ENCODE measurements around the gene NR6A1.

The NR6A1 gene

DNA sequence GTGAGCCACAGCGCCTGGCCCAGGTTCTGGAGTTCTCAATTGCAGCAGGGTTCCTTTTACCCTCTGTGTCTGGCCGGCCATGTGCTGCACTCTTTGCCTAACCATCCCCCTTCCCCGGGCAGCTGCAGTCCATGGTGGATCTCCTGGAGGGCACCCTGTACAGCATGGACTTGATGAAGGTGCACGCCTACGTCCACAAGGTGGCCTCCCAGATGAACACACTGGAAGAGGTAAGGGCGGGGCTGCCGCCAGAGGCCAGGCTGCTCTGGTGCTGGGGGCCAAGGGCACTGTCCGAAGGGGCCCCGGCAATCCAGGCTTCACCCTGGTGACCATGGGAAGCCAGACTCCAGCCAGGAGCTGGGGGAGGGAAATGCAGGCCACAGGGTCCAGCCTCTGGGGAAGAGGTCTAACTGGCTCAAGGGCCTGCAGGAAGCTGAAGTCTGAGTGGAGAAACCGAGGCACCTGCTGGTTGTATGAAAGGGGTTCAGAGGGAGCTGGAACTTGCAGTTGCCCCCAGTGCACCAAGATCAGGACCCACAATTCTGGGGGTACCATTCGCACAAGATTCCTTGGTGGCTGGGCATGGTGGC lies 23.9 kb upstream of the NR6A1 start:
- no peak for DNase-seq

DNA sequence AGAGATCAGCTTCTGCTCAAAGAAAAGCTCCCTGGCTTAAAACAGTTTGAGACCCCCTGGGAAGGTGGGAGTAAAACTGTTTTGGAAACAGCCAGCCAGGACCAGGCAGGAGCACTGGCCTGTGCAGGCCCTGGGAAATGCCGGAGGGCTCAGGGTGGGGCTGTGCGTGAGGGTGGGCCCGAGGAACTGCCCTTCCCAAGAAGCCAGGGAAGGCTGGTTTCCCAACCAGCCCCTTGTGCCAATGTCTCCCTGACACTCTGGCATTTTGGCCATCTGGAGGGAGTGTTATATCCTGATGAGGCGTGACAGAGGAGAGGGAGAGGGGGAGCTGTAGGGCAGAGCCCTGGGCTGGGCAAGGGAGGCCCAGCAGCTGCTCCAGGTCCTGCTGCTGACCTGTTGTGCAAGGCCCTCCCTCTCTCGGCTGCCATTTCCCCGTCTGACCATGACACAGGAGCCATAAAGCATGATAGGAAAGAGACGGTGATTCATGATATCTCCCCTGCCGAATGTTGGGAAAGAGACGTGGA lies 22.0 kb upstream of the NR6A1 start:
- DNase-seq = no peak

DNA sequence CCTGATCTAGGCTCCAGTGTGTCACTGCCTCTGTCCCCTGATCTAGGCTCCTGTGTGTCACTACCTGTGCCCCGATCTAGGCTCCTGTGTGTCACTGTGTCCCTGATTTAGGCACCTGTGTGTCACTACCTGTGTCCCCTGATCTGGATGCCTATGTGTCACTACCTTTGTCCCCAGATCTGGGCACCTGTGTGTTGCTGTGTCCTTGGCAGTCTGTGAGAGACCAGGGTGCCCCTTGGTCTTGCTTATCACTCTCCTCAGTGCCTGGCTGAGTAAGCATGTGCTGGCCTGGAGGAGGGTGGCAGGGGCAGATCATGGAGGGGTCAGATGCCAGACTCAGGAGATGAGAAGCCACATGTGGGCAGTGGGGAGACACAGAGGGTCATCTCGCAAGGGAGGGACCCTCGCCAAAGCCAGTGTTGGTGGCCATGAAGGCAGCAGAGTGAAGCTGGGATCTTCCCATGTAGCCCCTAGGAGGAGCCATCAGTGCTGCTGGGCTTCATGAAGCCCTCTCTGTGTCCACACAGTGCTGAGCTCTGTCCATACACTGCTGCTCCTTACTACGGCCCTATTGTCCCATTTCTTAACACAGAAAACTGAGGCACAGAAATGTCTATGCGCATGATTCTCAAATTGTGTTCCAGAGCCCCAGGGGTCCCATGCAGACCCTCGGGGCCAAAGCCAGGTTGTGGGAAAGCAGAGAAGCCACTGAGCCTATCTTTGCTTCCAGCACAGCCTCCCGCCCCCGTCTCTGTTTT lies 21.3 kb upstream of the NR6A1 start:
- DNase-seq = no peak

DNA sequence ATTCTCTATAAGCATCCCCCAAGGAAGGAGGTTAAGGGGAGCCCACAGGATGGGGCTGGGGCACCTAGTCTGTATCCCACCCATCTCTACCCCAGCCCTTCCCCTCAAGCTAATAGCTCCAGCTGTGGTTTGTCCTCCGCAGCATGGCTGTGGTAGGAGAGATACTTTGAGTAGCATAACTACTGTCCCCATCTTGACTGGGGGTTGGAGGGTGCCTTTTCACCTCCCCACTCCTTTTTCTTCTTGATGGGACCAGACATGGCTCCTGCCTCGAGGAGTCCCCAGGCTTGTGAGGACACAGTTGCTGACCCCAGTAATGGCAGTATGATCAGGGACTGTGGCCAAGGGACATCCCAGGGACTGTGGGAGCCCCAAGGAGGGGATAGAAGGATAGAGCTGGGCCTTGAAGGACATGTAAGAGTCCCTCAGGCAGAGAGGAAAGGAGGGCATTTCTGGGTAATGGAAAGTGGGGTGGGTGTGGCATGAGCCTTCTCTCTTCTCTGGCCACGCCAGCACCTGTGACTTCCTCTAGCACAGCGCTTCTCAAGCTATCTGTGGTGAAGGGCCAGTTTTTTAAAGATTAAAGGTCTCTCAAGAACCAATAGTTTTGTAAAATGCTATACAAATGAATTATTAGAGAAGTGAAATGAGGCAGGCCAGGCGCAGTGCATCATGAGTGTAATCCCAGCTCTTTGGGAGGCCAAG lies 19.8 kb upstream of the NR6A1 start:
- DNase-seq = no peak

DNA sequence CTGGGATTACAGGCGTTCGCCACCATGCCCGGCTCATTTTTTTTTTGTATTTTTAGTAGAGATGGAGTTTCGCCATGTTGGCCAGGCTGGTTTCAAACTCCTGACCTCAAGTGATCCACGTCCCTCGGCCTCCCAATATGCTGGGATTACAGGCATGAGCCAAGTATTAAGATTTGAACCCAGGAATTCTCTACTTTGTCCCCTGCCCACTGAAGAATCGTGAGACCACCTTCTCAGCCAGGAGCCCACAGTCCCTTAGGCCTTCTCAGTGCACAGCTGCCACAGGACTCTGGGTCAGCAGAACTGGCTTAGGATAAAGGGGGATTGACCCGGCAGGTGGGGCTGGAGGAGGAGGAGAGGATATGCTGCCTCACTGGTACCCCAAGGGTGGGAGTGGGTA lies 19.2 kb upstream of the NR6A1 start:
- DNase-seq = no peak

DNA sequence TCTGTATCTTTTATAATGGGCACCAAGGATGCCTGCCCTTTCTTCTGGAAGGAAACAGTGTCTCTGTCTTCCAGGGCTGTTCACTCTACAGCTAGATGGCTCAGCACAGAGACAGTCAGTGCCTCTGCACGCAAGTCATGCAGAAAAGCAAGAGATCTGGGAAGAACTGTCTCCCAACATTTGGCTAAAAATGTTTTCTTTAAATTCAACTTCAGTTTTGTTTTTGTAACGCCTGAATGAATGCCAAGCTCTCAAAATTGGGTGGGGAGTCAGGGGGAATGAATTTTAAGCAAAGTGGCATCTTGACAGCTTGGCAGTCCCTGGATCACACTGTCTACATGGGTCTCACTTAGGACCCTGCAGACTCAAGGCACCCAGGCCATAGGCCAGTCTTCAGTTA lies 18.4 kb upstream of the NR6A1 start:
- no peak for DNase-seq

DNA sequence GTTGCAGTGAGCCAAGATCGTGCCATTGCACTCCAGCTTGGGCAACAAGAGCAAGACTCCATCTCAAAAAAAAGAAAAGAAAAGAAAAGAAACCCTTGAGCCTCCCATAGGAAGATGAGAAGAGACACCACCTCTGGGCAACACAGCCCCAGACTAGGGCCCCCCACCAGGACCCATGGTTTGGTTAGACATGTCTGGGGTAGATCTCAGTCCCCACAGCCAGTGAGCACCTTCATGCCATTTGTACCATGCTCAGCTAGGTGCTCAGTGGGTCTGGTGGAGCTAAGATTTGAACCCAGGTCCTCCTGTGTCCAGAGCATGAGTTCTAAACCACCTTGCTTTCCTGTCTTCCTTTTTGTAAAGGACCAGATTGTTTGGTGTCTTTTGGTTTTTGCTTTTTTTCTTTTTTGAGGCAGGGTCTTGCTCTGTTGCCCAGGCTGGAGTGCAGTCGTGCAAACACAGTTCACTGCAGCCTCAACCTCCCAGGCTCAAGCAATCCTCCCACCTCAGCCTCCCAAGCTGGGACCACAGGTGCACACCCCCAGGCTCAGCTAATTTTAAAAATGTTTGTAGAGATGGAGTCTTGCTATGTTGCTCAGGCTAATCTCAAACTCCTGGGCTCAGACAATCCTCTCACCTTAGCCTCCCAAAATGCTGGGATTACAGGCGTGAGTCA lies 17.6 kb upstream of the NR6A1 start:
- DNase-seq = no peak

DNA sequence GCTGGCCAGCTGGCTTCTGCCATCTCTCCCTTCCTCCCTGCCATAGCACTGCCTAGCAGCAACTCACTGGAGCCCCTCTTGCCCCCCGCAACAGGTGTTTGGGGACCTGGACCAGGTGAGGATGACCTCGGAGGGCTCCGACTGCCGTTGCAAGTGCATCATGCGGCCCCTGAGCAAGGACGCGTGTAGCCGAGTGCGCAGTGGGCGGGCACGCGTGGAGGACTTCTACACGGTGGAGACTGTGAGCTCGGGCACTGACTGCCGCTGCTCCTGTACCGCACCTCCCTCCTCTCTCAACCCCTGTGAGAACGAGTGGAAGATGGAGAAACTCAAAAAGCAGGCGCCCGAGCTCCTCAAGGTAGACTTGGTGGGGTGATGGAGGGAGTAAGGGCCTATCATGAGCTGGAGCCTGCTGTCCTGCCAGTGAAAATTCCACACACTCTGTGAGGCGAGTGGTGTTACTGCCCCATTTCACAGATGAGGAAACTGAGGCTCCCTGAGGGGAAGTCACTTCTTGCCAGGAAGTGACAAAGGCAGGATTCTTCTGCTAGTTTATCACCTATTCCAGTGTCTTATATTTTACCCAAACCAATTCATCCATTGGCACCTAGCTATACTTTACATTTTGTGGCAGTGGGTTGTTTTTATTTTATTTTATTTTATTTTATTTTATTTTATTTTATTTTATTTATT lies 15.9 kb upstream of the NR6A1 start:
- no peak for DNase-seq

DNA sequence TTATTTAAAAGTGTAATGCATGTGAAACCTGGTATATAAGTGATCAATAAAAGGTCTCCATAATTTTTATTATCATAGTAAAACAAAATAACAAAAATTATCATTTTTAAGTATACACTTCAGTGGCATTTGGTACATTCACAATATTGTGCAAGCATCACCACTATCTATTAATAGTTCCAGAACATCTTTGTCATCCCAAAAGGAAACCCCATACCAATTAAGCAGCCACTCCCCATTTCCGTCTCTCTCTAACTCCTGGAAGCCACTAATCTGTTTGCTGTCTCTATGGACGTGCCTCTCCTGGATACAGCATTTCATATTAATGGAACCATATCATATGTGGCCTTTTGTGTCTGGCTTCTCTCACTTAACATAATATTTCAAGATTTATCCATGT lies 13.4 kb upstream of the NR6A1 start:
- DNase-seq = no peak

DNA sequence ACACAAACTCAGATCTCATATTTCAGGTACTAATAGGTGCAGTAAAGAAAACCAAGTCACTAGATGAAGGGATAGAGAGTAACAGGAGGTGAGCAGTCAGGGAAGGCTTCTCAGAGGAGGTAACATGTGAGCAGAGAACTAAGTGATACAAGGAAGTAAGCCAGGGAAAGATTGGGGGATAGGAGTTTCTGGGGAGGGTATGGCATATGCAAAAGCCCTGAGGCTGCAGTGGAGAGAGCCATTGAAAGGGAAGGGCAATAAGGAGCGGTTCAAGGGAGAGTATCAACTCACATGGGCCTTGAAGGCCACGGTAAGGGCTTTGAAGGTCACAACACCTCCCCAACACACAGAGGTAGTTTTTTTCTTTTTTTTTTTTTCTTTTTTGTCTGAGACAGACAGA lies 12.7 kb upstream of the NR6A1 start:
- DNase-seq = no peak

DNA sequence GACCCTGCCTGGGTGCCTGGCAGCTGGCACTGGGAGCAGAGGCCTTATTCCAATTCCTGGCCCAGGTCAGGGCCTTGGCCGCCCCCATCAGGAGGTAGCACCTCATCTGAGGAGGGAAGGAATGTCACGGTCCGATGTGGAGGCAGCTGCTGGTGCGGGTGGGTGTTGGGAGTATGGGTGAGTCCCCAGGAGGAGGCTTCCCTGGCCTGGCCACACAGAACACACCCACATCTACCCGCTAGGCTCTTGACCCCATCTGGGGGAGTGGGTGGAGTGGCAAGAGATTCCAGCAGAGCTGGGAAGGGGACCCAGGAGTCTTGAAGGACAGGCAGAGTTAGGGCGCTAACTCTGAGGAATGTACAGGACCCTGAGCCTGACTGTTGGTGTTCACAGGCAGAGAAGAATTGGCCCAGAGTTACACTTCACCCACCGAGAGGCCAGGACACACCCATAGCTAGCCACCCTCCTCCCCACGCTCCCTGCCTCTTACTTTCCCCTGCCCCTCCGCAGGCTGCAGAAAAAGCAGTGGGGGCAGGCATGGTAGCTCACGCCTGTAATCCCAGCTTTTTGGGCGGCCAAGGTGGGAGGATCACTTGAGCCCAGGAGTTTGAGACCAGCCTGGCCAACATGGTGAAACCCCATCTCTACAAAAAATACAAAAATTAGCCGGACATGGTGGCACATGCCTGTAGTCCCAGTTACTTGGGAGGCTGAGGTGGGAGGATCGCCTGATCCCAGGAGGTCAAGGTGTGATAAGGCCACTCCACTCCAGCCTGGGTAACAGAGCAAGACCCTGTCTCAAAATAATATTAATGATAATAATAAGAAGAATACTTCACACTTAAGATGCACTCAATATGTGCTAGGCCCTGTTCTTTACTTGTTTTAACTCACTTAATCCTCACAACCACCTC lies 11.8 kb upstream of the NR6A1 start:
- no peak for DNase-seq

DNA sequence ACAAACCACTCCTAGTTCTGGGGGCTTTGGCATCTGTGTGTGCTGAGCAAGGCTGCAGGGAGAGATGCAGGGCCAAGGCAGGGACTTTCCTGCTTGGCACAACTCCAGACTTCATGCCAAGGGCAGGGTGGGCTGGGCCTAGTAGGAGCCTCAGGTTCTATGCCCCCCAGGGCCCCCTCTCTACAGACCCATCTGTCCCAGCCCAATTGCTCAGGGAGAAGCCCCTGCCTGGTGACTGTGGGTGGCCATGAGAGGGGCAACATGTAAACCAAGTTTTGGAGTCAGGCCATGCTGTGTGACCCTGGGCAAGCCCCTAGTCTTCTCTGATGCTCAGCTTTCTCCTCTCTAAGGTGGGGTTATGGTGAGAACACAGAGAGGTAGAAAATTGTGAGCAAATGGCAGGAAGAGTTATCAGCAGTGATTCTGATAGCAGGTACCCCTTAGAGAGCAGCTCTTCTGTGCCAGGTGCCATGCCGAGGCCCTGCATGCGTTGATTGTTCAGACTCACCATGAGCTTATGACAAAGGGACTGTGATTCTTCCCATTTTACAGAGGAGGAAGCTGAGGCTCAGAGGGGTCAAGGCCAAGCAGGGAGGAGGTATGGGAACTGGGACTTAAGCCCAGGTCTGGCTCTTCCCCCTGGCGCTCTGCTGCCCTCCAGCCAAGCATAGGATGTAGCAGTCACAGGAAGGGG lies 11.0 kb upstream of the NR6A1 start:
- no peak for DNase-seq

DNA sequence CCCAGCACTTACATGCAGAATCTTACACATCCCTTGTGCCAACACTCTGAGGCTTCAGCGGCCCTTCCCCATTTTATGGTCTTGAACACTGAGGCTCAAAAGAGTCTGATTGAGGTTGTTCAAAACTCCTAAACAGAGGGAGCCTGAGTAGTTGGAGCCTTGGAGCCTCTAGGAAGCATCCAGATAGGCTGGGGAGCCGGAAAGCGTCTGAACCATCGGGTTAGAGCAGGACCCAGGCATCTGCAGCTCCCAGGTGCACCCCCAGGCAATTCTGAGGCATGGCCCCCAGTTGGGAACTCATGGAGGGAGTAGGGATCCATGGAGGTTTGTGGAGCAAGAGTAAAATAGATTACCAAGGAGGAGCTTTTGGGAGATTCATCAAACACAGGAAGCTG lies 9.6 kb upstream of the NR6A1 start:
- no peak for DNase-seq

DNA sequence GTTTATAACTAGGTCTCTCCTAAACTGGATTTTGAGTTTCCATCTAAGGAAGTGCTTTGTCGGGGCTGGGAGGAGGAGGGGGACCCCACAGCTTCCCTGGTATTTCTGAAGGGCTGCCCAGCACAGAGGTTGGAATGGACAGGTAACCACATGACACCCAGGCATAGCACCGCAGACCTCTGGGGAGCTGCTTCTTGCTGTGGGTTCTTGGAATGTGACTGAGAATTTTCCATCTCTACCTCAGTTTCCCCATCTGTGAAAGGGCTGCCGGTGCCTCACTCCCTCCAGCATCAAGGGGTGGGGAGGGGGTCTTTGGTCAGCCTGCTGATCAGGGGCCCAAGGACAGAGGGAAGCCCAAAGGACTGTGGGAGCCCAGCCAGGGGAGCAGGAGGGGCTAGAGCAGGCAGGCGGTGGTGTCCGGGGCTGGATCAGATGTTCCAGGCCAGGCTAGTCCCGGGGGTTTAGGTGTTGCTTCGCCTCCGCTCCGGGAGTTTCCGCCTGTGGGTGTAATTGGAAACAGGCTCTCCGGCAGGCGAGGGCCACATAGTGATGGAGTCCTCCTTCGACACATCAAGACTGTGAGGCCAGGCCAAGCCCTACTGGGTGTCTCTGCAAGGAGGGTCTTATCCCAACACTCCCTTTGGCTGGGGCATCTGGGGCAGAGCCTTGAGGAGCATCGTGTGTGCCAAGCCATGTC lies 9.1 kb upstream of the NR6A1 start:
- DNase-seq = no peak

DNA sequence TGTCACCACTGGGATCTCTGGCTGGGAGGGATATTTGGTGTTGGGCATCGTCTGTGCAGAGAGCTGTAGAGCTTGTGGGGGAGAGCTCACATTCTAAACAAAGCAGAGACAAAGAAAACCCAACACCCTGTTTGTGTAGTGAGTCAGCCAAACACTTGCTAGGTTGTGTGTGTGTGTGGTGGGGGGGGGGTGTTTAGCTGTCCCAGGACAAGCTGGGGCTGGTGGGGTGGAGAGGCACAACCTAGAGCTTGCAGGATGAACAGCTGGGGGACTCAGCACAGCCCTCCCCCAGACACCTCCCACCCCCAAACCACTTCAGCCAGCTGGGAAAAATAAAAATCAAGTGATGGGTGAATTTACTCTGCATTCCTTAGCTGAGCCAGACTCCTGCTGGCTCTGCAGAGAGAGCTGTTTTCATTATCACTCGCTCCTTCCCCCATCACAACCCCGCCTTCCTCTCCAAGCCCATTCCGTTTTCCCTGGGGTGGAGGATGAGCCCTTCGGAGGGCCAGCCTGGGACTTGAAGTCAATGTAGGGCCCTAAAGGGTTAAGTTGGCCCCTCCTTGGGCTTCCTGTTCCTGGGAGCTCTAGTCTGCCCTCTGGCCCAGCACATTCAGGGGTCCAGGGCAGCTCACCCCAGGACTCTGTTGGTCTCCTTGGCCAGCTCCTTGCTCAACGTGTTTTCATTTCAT lies 8.4 kb upstream of the NR6A1 start:
- DNase-seq = no peak

DNA sequence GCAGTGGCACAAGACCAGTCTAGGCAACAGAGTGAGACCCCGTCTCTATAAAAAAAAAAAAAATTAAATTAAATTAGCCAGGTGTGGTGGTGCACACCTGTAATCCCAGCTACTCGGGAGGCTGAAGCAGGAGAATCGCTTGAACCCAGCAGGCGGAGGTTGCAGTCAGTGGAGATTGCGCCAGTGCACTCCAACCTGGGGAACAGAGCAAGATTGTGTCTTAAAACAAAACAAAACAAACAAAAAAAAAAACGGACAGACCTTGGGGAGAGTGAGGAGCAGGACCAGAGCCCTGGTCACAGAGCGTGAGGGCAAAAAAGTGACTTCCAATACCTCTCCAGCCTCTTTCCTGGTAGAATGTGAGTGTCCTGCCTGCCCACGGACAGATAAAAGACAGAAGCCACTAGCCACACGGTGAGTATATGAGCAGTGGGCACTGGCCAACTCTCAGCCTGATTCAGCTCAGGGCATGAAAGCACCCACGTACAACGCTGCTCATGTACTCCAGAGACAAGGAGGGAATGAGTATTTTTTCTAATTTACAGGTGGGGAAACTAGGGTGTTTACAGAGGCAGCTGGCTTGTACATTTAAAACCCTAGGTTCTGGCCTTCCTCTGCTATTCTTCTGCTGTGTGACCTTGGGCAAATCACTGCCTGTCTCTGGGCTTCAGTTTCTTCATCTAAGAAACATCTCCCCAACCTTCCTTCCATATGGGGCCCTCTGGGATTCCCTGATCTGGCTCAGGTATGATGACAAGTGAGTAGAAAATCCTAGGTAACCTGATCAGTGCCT lies 7.7 kb upstream of the NR6A1 start:
- DNase-seq = no peak

DNA sequence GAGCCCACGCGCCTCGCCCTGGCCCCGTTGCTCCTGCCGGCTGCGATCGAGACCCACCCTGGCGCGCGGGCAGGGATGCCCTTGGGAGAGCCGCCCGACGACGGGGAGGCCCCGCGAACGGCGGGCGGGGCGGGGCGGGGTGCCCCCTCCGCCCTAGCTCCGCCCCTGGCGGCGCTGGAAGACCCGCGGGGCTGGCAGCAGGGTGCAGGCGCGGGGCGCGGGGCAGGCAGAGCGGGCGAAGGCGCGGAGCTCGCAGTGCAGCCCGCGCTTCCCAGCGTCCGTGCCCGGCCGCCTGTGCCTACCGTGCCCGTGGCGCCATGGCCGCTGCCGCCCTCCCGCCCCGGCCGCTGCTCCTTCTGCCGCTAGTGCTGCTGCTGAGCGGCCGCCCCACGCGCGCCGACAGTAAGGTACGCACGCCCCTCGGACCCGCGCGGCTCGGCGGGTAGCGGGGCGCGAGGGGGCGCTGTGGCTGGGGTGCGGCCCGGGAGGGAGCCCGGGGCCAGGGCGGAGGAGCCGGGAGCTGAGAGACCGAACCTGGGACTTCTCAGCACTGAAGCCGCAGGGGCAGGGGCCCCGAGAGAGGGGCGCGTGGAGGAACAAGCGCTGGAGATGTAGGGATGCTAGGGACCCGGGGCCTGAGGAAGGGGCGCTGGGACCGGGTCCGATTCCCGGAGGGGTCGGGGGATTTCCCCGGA lies 6.0 kb upstream of the NR6A1 start, which contains the start of gene OLFML2A:
TSS of gene OLFML2A (plus strand) at position 180 of the 695 bp plus-strand sequence. CDS start at position 318, 138 bp downstream.
- DNase-seq = peak; percentile 14

DNA sequence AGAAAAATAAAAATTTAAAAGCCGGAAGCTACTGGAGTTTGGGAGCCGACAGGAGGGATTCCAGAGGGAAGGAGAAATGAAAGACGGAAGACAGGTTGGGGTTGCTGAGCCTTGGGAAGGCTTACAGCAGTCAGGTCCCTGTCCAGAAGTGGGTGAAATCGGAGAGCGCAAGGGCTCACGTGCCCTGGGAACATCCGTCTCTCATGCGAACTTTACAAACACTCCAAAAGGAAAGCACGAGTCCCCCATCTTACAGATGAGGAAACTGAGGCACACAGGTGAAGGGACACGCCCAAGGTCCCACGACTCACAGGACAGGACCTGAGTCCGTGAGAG lies 5.5 kb upstream of the NR6A1 start:
- no peak for DNase-seq

Measured in activated CD4-positive, alpha-beta T cell treated with anti-CD3 and anti-CD28 coated beads, Interleukin-2, amount 50 U/mL, for 16 hours (primary cell).